AG20443 (cell line): ENCODE results near the gene RPUSD3.
"Not testable (repeated sequence)": the region's sequence is repeated elsewhere in the genome, so short reads cannot be mapped to it uniquely, and the experiment has no call there.

Source experiments
- DNase-seq: peaks from one replicate; pipeline ENCODE4 v3.0.0; 2012; ENCODE audit warnings: low spot score, mixed read lengths

RPUSD3 gene, protein sequence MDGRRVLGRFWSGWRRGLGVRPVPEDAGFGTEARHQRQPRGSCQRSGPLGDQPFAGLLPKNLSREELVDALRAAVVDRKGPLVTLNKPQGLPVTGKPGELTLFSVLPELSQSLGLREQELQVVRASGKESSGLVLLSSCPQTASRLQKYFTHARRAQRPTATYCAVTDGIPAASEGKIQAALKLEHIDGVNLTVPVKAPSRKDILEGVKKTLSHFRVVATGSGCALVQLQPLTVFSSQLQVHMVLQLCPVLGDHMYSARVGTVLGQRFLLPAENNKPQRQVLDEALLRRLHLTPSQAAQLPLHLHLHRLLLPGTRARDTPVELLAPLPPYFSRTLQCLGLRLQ

DNA sequence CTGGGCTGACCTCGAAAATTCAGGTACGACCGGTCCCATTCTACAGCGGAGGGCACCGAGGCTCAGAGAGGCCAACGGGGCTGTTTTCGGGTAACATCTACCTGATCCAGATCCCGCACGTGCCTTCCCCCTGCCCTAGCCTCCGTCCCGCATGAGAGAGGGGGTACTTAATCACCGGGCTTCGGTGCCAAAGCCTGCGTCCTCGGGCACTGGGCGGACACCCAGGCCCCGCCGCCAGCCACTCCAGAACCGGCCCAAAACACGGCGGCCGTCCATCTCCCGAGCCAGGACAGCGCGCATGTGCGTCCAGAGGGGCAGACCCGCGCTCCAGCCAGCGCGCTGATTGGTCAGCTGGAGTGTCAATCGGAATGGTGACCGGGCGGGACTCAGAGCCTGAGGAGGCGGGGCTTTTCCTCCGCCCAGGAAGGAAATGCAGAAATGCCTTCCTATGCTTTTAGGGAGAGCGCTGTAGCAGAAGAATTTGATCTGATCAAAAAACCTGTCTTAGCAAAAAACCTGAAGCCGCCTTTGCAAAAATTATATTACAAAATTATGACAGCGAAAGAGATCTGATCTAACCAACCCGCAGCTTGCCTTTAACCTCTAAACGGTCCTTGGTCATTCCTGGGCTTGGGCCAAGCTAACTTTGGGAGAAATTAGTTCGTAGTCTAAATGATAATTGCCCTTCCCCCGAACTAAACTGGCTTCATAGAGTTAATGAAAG lies at the start of gene RPUSD3:
Gene RPUSD3, minus strand, starts transcription at position 294 of the 724 bp plus-strand sequence. Its CDS starts 18 bp downstream, at position 276.
- DNase-seq: peak; percentile 100

DNA sequence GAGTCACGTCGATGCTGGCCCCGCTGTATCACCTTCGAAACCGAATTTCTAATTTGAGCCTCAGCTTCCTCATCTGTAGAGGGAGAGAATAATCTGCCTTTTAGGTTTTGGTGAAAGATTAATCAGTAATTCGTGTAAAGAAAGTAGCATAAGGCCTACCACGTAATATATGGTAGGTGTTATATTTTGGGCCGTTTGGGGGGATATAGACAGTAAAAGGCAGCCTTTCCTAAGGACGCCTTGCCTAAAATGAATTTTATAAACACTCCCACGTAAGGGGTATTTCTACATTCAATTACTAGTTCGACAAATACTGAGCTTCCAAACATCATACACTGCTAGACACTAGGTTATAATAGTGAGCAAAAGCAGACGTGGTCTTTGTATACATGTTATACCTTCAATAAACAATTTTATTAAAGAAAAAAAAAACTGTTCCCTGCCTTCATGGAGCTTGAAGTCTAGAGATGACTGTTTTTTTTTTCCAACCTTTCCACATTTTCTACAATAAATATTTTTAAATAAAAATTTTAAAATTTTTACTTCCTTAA lies 47.3 kb upstream of the RPUSD3 start:
- no peak for DNase-seq

GRCh38 chr3:9890249-9891071 lies 46.7 kb upstream of the RPUSD3 start, which contains the start of gene JAGN1:
Gene JAGN1, plus strand, starts transcription at chr3:9890610. Its CDS starts 113 bp downstream, at chr3:9890723.
- DNase-seq: peak; percentile 96

DNA sequence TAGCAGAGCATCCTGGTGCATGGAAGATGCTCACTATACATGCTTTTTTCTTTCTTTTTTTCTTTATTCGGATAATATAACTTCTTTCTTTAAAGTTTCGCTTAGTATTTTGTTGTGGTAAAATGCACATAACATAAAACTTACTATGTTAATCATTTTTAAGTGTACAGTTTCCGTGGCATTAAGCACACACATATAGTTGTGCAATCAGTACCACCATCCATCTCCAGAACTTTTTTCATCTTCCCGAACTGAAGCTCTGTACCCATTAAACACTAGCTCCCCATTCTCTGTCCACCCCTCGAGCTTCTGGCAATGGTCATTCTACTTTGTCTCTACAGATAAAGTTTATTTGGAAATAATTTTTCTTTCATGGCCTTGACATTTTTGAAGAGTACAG lies 45.6 kb upstream of the RPUSD3 start:
- DNase-seq: no peak

DNA sequence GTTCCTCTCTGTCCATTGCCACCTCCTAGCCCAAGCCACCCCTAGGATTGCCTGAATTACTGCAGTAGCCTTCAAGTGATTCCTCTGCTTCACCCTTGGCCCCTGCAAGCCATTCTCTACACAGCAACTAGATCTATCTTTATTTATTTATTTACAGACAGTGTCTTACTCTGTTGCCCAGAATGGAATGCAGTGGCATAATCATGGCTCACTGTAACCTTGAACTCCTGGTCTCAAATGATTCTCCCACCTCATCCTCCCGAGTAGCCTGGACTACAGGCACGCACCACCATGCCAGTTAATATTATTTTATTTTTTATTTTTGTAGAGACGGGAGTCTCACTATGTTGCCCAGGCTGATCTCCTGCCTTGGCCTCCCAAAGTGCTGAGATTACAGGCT lies 44.7 kb upstream of the RPUSD3 start:
- no peak for DNase-seq

- no peak for DNase-seq
Measured at GRCh38 chr3:9887480-9887879, 43.7 kb upstream of the RPUSD3 start.

- DNase-seq: no peak
Measured at GRCh38 chr3:9886328-9886727, 42.5 kb upstream of the RPUSD3 start.

DNA sequence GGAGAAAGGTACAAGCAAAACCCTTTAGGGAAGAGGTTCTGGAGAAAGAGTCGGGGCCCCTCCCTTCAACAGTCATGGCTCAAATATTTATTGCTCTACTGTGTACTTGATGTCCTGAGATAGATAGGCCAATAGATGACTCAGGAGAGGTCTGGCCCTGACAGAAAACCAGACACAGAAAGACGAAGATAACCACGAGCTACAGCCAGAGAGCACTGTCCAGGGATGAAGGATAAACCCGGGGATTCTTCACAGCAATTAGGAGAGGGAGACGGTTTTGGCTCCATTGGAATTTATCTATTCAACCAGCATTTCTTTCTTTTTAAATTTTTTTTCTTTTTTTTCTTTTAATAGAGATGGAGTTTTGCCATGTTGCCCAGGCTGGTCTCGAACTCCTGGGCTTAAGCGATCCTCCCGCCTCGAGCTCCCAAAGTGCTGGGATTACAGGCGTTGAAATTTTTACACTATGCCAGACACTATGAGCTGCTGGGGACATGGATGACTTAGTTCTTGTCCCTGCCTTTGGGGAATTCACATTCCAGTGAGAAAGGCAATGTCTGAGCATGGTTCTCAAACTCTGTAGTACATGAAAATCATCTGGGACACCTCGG lies 40.9 kb upstream of the RPUSD3 start:
- peak; percentile 86 for DNase-seq

DNA sequence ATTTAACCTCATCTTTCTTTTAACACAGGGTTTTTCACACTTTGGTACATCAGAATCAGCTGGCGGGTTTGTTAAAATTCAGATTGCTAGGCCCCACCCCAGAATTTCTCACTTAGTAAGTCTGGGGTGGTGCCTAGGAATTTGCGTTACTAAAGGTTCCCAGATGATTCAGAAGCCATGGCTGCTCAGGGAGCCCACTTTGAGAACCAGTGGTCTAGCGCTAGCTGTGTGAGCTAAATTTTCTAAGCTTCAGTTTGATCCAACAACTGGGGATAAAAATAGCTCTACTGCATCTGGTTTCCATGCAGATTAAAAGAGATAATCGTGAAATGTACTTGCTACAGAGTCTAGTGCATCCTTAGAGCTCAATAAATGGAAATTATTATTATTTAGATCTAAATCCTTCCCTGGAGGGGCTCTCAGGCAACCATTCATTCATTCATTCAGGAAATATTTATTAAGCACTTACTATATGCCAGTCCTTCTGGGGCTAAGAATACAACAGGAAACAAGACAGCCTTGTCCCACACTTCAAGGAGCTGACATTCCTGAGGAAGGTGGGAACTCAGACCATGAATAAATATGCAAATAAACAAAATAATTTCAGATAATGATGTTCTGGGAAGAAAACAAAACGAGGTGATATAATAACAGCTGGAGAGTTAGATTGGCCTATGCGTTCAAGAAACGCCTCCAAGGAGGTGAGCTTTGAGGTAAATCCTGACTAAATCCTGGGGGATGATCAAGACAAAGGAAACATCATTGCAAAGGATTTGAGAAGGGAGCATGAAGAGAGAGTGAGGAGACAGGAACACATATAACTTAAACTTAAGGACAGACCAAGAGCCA lies 40.1 kb upstream of the RPUSD3 start:
- DNase-seq: peak; percentile 51

GRCh38 chr3:9881441-9881840 lies 37.6 kb upstream of the RPUSD3 start:
- DNase-seq: no peak

DNA sequence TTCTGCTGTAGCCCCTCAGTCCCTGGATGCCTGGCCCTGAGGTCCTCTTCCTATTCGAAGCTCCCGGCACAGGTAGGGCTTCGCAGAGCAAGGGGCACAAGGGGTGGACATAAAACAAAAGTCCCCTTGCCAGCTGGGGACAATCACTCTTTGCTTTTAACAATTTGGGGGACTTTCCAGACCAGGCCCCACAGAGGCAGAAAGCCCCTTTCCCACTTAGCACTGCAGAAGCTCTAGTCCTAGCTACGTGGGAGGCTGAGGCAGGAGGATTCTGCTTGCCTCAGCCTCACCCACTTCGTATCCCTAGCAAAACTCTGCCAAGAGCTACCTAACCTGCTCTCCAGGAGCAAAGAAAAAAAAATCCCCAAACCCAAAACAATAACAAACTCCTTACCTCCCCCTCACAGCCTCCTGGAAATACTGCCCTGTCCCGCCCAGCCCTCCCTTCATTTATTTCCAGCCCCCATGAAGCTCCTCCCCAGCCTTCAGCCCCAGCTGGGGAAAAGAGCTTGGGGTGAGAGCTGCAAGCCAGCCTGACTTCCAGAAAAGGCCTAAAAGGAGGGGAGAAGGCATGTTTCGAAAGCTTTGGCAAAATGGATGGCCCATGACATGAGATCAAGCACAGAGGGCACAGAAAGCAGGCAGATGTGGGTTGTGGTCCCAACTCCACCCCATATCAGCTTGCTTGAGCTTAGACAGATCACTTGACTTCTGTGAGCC lies 36.2 kb upstream of the RPUSD3 start, which contains the start of gene CIDEC:
Gene CIDEC, minus strand, starts transcription at position 424 of the 720 bp plus-strand sequence. CDS start 1,767 bp downstream, outside the sequence.
- DNase-seq: no peak

- no peak for DNase-seq
Measured at GRCh38 chr3:9878700-9879099, 34.9 kb upstream of the RPUSD3 start.

DNA sequence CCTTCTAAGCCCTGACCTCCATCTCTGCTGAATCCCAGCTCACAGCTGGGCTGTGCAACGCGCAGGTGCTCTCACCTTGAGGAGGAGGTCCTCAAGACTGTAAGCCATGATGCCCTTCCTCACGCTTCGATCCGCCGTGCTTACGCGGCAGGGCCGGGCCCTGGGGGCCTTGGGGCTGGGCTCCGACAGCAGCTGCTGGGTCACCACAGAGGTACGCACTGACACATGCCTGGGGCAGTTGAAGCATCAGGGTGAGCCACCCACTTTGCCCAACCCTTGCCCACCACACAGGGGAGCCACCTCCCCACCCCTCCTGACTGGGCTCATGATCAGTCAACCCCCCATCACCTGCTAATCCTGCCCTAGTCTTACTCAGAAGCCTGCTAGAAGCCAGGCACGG lies 33.2 kb upstream of the RPUSD3 start:
- no peak for DNase-seq

- not testable (repeated sequence) for DNase-seq
Measured at GRCh38 chr3:9876255-9876654, 32.4 kb upstream of the RPUSD3 start.

- DNase-seq: no peak
Measured at GRCh38 chr3:9875448-9875847, 31.6 kb upstream of the RPUSD3 start.

DNA sequence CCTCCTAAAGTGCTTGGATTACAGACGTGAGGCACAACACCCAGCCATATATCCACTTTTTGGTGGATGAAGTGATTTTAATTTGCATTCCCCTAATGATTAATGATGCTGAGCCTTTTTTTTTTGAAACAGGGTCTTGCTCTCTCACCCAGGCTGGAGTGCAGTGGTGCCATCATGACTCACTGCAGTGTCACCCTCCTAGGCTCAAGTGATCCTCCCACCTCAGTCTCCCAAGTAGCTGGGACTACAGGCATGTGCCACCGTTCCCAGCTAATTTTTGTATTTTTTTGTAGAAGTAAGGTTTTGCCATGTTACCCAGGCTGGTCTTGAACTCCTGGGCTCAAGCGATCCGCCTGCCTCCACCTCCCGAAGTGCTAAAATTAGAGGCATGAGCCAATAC lies 28.3 kb upstream of the RPUSD3 start:
- DNase-seq: not testable (repeated sequence)

DNA sequence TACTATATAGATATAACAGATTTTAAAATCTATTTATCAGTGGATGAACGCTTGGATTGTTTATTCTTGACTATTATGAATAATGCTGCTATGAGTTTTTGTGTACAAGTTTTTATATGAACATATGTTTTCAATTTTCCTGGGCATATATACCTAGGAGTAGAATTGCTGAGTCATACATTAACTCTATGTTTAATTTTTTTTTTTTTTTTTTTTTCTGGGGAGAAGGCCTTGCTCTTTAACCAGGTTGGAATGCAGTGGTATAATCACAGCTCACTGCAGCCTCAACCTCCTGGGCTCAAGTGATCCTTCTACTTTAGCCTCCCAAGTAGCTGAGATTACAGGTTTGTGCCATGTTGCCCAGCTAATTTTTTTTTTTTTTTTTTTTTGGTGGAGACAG lies 27.2 kb upstream of the RPUSD3 start:
- no peak for DNase-seq

DNA sequence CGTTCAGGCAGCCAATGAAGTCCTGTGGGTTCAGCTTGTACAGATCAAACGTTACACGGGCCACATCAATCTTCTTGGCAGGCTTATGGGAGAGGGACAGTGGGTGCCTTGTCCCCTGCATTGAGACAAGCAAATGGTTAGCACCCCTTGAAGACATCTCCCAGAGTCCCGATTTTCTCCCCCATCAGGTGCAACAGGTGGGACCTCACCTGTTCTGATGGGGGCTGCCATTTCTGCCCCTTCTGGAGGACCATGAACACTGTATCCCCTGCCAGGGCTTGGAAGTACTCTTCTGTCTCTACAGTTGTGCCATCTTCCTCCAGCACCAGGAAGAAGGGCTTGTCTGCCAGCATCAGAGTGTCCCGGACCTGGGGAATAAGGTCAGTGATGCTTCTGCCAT lies 26.1 kb upstream of the RPUSD3 start:
- DNase-seq: no peak

GRCh38 chr3:9867106-9867505 lies 23.3 kb upstream of the RPUSD3 start:
- DNase-seq: no peak

- DNase-seq: no peak
Measured at GRCh38 chr3:9866639-9867038, 22.8 kb upstream of the RPUSD3 start.
